OCI-LY7 (cell line): Measurements from ENCODE around the gene RAB20. TPM values are rescaled to one million over a fixed set of nuclear protein-coding genes. Genes with fewer than 3 reads are reported as not detected.

Source experiments
- BruUV-seq: library from RNA; stranded (reverse); fragments of 400-500 nt; replicated peaks from 2 replicates; lab custom pipeline; 2021; lab: Mats Ljungman, UMichigan
- CTCF ChIA-PET: fragments of 300-600 bp; sonication (Branson Sonifier 250); formaldehyde crosslinking; loops from one replicate; lab custom pipeline; 2022; ENCODE audit warnings: antibody characterized with exemption; ENCODE audit not compliant: unreplicated experiment; lab: Charles Lee
- POLR2A ChIA-PET: fragments of 300-600 bp; sonication (Branson Sonifier 250); formaldehyde crosslinking; loops from one replicate; lab custom pipeline; 2022; ENCODE audit warnings: antibody characterized with exemption; lab: Charles Lee
- DNase-seq: peaks from one replicate; pipeline ENCODE4 v3.0.0-alpha.2; 2015; ENCODE audit warnings: low spot score
- H2AFZ ChIP-seq: fragments of 200-600 bp; sonication (generic), shearing (Covaris generic); 2 replicates; pipeline ENCODE4 v1.6.1; 2014; ENCODE audit warnings: mild to moderate bottlenecking, antibody characterized with exemption, low read length, moderate library complexity
- H3K27ac ChIP-seq: fragments of 200-600 bp; sonication (generic); 2 replicates; pipeline ENCODE4 v1.5.1; 2014; ENCODE audit warnings: mixed run types, low read depth, mild to moderate bottlenecking, moderate library complexity, low read length, inconsistent platforms; ENCODE audit not compliant: poor library complexity, severe bottlenecking
- H3K36me3 ChIP-seq: fragments of 200-600 bp; sonication (generic); 2 replicates; pipeline ENCODE4 v1.6.1; 2014; ENCODE audit warnings: mild to moderate bottlenecking, antibody characterized with exemption, low read length, moderate library complexity, mixed read lengths; ENCODE audit not compliant: insufficient read depth
- H3K4me1 ChIP-seq: fragments of 200-600 bp; sonication (generic); 2 replicates; pipeline ENCODE4 v1.5.1; 2014; ENCODE audit warnings: mild to moderate bottlenecking, low read length; ENCODE audit not compliant: insufficient read depth, poor library complexity, severe bottlenecking
- H3K4me2 ChIP-seq: fragments of 200-600 bp; sonication (generic); 2 replicates; pipeline ENCODE4 v1.6.1; 2014; ENCODE audit warnings: mild to moderate bottlenecking, low read length
- H3K4me3 ChIP-seq: fragments of 200-600 bp; sonication (generic); 2 replicates; pipeline ENCODE4 v1.5.1; 2014; ENCODE audit warnings: mild to moderate bottlenecking, low read depth, low read length; ENCODE audit not compliant: poor library complexity, severe bottlenecking
- H3K79me2 ChIP-seq: fragments of 200-600 bp; sonication (generic); 2 replicates; pipeline ENCODE4 v1.6.1; 2016; ENCODE audit warnings: low read depth, mild to moderate bottlenecking, low read length, moderate library complexity, mixed read lengths; ENCODE audit not compliant: insufficient read depth
- H3K9me2 ChIP-seq: fragments of 200-600 bp; sonication (generic); 2 replicates; pipeline ENCODE4 v1.6.1; 2016; ENCODE audit warnings: mild to moderate bottlenecking, low read length, mixed read lengths; ENCODE audit not compliant: insufficient read depth
- H3K9me3 ChIP-seq: fragments of 200-600 bp; sonication (generic); 2 replicates; pipeline ENCODE4 v1.6.1; 2014; ENCODE audit warnings: mild to moderate bottlenecking, mixed run types, low read length, mixed read lengths
- H4K20me1 ChIP-seq: fragments of 200-600 bp; sonication (generic); 2 replicates; pipeline ENCODE4 v1.6.1; 2014; ENCODE audit warnings: mild to moderate bottlenecking, antibody characterized with exemption, low read length, moderate library complexity, mixed read lengths; ENCODE audit not compliant: insufficient read depth
- EZH2phosphoT487 ChIP-seq: fragments of 200-600 bp; sonication (generic); IDR thresholded peaks from 2 replicates; pipeline ENCODE4 v1.6.1; 2018; ENCODE audit warnings: low read depth, borderline replicate concordance, mild to moderate bottlenecking, mixed run types, antibody characterized with exemption, low read length, moderate library complexity, mixed read lengths
- intact Hi-C: fragments of 100-400 bp; cut with micrococcal nuclease; formaldehyde crosslinking; loops from one replicate; pipeline ENCODE4 v1.10.0; 2022; ENCODE audit not compliant: unreplicated experiment
- total RNA-seq, 2 experiments: library from RNA; depleted of rRNA in 1 of 2; stranded (reverse); fragments of >200 nt in 1 of 2; shearing (Covaris generic) in 1 of 2; gene quantifications; 2 replicates each; pipeline ENCODE4 v1.2.3, GENCODE V29; 2014 to 2022
- TF ChIP-seq, protein P1 (sequence below): fragments of 200-600 bp; sonication (generic); conservative IDR thresholded peaks from 2 replicates; pipeline ENCODE4 v1.5.1; 2014; ENCODE audit warnings: mild to moderate bottlenecking, antibody characterized with exemption, low read length, moderate library complexity, mixed read lengths

RAB20 gene
- total RNA-seq, 2 experiments from 2014 or later = not detected

DNA sequence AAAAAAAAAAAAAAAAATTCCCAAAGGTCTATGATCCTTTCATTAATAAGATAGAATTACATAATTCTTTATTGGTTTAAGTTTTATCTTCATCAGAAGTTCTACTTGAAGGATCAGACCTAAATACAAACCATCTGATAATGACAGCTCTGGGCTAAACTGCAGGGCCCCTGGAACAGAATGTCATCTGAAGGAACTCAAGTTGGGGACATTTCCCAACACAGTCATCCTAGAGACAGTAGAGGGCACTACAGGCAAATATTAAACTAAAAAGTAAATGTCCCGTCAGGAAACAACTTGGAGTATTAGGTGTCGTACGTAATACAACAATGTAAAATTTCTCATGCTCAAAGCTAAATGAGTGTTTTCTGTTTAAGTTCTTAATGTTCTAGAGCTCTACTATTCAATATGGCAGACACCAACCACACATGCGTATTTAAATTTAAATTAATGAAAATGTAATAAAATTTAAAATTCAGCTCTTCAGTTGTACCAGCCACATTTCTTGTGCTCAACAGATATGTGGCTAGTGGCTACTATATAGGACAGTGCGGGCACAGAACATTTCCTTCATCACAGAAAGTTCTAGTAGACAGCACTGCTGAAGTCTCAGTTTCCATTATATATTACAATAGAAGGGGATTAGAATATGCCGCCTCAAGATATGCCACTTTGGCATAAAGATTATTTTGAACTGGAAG lies 32.1 kb upstream of the RAB20 start:
- BruUV-seq = no TSS peak
- no peaks in the 10 kb centered on the region for H4K20me1 ChIP-seq
- H2AFZ ChIP-seq = no peak overlapping the region
- ChIA-PET CTCF (interaction anchor here (0.6 kb wide), 1 partner anchor 89 kb away, joined by 3 read pairs; no protein-coding TSS in a partner anchor), POLR2A (interaction anchor here (0.6 to 0.7 kb wide), 2 partner anchors 27 to 314 kb away, joined by 3 to 4 read pairs; no protein-coding TSS in a partner anchor)
- no peak overlapping the region for H3K27ac ChIP-seq
- no peaks in the 10 kb centered on the region for H3K9me3 ChIP-seq
- TF ChIP-seq EZH2phosphoT487 = no peak
- TF ChIP-seq, protein P1, sequence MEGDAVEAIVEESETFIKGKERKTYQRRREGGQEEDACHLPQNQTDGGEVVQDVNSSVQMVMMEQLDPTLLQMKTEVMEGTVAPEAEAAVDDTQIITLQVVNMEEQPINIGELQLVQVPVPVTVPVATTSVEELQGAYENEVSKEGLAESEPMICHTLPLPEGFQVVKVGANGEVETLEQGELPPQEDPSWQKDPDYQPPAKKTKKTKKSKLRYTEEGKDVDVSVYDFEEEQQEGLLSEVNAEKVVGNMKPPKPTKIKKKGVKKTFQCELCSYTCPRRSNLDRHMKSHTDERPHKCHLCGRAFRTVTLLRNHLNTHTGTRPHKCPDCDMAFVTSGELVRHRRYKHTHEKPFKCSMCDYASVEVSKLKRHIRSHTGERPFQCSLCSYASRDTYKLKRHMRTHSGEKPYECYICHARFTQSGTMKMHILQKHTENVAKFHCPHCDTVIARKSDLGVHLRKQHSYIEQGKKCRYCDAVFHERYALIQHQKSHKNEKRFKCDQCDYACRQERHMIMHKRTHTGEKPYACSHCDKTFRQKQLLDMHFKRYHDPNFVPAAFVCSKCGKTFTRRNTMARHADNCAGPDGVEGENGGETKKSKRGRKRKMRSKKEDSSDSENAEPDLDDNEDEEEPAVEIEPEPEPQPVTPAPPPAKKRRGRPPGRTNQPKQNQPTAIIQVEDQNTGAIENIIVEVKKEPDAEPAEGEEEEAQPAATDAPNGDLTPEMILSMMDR = peak; percentile 75
- no peak overlapping the region for H3K4me2 ChIP-seq
- no peak overlapping the region for H3K4me3 ChIP-seq
- peak; percentile 49 for DNase-seq
- intact Hi-C loops = loop anchor here (2.0 to 10.0 kb wide), 3 partner anchors 139 to 331 kb away; no protein-coding TSS in a partner anchor
- no peaks in the 10 kb centered on the region for H3K4me1 ChIP-seq
- no peaks in the 10 kb centered on the region for H3K79me2 ChIP-seq
- H3K36me3 ChIP-seq = no peaks in the 10 kb centered on the region
- no peaks in the 10 kb centered on the region for H3K9me2 ChIP-seq

DNA sequence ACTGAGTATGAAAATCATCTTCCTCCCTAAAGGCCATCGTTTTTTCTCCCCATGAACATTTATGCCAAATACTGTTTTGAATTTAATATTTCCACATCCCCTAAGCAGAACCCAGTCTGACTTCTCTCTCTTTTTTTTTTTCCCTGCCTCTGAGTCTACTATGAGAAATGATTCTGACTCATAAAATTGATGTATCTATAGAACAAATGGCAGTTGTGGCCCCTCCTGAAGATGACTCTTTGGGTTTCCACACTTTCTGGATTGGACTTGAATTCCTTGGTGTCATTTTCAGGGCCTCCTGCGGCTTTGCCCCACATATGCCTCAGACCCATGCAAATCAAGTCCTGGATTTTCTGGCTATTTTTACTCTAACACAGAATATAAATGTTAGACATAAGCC lies 31.1 kb upstream of the RAB20 start:
- Histone ChIP-seq H3K4me2 (no peak overlapping the region), H3K79me2 (no peaks in the 10 kb centered on the region), H4K20me1 (no peaks in the 10 kb centered on the region), H3K9me2 (no peaks in the 10 kb centered on the region), H3K9me3 (no peaks in the 10 kb centered on the region), H3K4me1 (no peaks in the 10 kb centered on the region), H3K27ac (no peak overlapping the region), H3K4me3 (no peak overlapping the region), H2AFZ (no peak overlapping the region), H3K36me3 (no peaks in the 10 kb centered on the region)
- DNase-seq = no peak
- TF ChIP-seq, protein P1 = no peak
- TF ChIP-seq EZH2phosphoT487 = no peak
- no TSS peak for BruUV-seq
- CTCF ChIA-PET = no interaction called here
- POLR2A ChIA-PET = interaction anchor here (0.7 kb wide), 1 partner anchor 315 kb away, joined by 3 read pairs; no protein-coding TSS in a partner anchor
- intact Hi-C loops = loop anchor here (2.0 to 10.0 kb wide), 3 partner anchors 138 to 332 kb away; no protein-coding TSS in a partner anchor

- Histone ChIP-seq H3K9me2 (no peaks in the 10 kb centered on the region), H3K27ac (no peak overlapping the region), H3K36me3 (no peaks in the 10 kb centered on the region), H3K79me2 (no peaks in the 10 kb centered on the region), H3K4me1 (no peaks in the 10 kb centered on the region), H3K9me3 (no peaks in the 10 kb centered on the region), H3K4me2 (no peak overlapping the region), H4K20me1 (no peaks in the 10 kb centered on the region), H2AFZ (no peak overlapping the region), H3K4me3 (no peak overlapping the region)
- no peak for DNase-seq
- ChIA-PET CTCF (no interaction called here), POLR2A (no interaction called here)
- no TSS peak for BruUV-seq
- no peak for TF ChIP-seq EZH2phosphoT487
- TF ChIP-seq, protein P1 = no peak
- intact Hi-C loops = loop anchor here (10.0 kb wide), 2 partner anchors 136 to 334 kb away; no protein-coding TSS in a partner anchor
Observed at GRCh38 chr13:110590577-110590976, 29.1 kb upstream of the RAB20 start.
